ENCODE measurements around the gene PXDN.
"Not testable (repeated sequence)": the region's sequence is repeated elsewhere in the genome, so short reads cannot be mapped to it uniquely, and the experiment has no call there.

PXDN gene

DNA sequence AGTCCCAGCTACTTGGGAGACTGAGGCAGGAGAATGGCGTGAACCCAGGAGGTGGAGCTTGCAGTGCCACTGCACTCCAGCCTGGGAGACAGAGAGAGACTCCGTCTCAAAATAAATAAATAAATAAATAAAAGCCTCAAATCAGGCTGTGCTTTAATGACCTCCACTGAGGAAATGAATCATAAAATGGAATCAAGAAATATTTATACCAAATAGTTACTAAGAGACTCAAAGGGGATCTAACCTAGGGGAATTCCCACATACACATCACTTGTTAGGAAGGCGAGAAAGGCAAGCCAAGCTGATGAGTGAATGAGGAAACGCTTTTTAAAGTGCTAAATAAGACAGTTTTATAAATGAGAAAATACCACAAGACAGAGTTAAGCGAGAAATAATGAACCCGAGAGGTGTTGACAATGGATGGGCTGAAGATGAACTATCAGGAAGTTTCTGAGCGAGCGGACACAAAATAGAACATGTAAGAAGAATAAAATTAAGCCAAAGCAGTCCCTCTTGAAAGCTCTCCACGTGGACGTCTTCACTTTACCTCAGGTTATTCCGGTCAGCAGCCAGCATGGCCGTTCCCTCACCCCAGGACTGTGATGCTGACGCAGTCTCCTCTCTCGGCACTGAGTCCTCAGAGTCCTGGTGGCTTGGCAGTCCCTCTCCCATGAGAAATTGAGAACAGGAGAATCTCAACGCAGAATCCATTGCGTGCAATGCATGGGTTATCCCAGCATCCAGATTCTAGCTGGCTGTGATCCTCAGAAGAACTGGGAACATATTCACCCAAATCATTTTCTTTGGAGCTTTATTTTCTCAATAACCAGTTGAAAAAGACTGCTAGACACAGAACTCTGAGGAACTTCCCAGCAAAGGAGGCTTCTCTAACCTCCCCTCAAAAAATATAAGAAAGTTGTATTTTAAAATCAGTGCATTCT lies 22.3 kb downstream of the PXDN start:
- peak; percentile 97 for DNase-seq

DNA sequence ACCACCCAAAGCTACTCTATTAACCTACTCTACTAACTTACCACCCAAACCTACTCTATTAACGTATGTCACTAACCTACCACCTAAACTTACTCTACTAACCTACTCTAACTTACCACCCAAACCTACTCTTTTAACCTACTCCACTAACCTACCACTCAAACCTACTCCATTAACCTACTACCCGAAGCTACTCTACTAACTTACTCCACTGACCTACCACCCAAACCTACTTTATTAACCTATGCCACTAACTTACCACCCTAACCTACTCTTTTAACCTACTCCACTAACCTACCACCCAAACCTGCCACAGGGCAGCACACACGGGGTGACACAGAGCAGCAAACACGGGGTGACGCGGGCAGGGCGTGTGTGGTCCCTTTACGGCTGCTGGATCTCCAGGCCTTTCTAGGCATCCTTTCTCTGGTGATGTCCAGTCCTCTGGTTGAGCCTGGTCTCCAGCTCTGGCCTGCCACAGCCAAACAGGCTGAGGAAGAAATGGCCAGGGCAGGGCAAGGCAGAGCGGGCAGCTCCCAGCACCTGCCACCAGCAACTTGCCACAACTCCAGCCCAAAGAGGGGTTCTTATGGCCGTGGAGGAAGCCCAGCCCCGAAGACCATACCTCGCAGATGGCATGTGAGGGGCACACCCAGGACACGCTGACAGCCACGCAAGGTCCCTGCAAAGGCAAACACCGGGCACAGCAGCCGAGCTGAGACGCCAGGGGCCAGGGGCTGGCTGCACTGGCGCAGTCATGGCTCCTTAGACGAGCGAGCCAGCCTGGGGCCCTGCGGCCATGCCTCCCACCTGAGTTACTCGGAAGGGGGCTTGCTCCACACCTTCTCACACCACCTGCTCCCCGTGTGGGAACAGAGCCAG lies 25.7 kb downstream of the PXDN start:
- no peak for DNase-seq

- no peak for DNase-seq
Observed at GRCh38 chr2:1717113-1717512, 27.2 kb downstream of the PXDN start.

GRCh38 chr2:1716441-1716840 lies 27.9 kb downstream of the PXDN start:
- no peak for DNase-seq

DNA sequence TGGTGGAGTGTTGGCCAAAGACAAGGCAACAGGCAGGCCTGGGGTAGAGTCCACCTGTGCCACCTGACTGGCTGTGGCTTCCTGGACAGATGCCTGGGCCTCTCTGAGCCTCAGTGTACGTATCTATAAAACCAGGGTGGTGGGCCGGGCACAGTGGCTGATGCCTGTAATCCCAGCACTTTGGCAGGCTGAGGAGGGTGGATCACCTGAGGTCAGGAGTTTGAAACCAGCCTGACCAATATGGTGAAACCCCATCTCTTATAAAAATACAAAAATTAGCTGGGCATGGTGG lies 28.4 kb downstream of the PXDN start:
- DNase-seq, result not testable (repeated sequence)

DNA sequence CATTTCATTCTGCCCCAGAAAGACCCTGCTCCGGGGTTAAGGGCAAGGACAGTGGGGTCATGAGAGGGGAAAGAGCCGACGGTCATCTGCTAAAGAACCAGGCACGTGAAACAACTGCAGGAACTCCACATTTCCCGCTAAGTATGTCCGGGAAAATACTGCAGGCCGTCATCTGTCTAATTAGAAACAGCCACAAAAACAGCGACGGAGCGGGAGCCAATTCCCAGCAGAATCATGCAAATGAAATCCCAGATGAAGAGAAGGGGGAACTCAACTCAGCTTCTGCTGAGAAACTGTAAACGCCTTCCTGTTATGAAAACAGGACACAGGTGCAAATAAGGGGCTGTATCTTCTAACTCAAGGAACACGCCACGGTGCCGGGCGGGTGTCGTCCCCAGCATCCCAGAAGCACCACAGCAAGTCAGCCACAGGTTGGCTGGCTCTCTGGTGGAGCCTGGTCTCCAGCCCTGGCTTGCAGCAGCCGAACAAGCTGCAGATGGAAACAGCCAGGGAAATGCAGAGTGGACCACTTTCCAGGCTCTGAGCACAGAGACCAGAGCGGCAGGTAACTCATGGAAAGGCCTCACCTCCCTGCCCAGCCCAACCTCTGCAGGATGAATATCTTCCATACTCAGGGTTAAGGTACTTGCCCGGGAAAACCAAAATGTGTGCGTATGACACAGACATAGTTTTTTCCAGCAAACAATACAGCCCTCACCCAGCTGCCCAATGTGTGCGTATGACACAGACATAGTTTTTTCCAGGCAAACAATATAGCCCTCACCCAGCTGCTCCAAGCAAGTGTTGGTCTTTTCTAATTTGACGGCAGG lies 28.9 kb downstream of the PXDN start:
- DNase-seq, result no peak

GRCh38 chr2:1714291-1715064 lies 29.8 kb downstream of the PXDN start:
- DNase-seq, result no peak

- no peak for DNase-seq
Observed at GRCh38 chr2:1713839-1714236, 30.5 kb downstream of the PXDN start.

GRCh38 chr2:1713142-1713838 lies 31.0 kb downstream of the PXDN start:
- no peak for DNase-seq

DNA sequence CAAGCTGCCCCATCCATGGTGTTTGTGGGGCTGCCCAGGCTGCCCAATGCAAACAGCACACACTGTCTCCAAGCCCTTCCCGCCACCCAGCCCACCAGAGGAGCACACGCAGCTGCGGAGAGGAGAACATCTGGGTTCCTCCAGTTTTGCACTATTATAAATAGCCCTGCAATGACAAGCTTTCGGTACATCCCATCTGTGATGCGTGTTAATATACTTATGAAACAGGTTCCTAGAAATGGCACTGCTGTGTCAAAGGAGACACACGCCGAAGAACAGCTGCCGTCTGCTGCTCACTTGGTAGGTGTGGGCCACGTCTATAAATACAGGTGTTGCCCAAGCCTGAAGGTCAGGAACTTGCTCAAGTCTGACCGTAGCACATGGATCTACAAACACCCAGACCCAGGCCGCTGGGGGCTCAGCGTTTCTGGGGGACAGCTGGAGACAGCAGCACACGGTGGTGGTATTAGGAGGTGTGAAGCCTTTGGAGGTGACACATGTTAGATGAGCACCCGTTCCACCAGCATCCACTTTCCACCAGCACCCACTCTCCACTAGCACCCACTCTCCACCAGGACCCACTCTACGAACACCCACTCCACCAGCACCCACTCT lies 34.3 kb downstream of the PXDN start:
- DNase-seq, result no peak

DNA sequence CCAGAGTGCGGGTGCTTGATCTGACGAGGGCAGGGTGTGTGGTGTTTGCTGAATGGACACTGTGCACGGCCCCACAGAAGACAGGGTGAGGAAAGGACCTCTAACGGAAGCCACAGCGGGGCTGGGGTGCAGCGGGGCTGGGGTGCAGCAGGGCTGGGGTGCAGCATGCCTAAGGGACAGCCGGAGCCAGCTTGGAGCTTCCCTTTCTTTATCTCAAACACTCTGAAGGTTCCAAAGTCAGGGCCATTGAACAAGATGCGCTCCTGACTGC lies 35.0 kb downstream of the PXDN start:
- DNase-seq, result no peak

- DNase-seq, result no peak
Observed at GRCh38 chr2:1708476-1709334, 35.6 kb downstream of the PXDN start.

DNA sequence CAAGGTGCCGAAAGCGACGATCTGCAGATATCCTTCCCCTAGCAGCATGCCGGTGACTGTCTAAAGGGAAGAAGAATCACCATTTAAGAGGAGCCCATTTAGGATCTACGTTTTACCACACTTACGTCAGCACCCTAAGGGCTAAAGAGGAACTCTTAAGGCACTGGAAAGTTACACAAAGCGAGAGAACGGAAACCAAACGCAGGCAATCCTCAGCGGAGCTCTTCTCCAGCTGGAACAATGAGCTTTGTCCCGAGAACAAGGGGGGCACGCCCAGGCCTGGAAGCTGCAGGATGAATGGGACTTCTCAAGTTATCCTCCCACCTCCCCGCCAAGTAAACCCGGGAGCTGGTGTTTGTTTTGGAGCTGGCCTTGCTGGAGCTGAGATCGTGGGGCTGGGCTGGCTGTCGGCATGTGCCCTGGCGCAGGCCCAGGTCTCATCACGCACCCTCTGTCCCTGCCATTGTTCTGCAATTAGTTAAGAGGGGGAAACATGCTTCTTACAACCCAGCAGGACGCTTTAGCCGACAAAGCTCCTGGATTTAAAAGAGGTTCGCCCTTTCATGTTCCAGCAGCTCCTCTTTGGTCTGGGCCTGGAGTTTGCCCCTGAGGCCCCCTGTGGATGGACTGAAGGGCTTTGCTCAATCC lies 36.4 kb downstream of the PXDN start:
- DNase-seq, result no peak

DNA sequence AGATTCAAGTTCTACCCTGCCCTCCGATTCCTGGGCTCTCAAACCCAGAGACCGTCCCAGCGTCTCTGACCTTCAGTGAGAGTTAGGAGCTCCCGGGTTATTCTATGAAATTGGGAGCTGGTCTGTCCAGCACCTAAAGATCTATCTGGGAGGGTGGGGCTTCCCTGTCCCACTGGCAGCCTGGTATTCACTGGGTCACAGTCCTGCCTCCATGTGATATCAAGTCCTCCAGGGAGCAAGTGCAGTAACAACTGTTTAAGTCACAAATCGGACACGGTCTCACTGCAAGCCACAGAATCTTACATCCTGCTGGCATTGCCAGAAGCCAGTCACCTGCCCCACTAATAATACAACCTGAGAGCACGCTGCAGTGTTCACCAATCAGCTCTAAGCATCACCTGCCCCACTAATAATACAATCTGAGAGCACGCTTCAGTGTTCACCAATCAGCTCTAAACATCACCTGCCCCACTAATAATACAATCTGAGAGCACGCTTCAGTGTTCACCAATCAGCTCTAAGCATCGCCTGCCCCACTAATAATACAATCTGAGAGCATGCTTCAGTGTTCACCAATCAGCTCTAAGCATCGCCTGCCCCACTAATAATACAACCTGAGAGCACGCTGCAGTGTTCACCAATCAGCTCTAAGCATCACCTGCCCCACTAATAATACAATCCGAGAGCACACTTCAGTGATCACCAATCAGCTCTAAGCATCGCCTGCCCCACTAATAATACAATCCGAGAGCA lies 38.0 kb downstream of the PXDN start:
- DNase-seq, result not testable (repeated sequence)

DNA sequence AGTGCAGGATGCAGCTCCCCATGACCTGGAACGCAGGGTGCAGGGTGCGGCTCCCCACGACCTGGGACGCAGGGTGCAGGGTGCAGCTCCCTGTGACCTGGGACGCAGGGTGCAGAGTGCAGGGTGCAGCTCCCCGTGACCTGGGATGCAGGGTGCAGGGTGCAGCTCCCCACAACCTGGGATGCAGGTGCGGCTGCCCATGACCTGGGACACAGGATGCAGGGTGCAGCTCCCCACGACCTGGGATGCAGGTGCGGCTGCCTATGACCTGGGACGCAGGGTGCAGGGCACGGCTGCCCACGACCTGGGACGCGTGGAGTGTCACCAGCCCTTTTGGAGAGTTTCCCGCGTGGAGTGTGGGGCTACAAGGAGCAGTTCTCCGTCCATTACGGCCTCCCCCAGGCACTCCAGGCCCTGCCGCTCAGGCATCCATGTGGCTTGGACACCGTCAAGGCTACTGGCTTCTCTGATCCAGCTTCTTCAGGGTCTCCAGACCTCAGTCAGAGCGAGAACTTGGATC lies 38.7 kb downstream of the PXDN start:
- no peak for DNase-seq

DNA sequence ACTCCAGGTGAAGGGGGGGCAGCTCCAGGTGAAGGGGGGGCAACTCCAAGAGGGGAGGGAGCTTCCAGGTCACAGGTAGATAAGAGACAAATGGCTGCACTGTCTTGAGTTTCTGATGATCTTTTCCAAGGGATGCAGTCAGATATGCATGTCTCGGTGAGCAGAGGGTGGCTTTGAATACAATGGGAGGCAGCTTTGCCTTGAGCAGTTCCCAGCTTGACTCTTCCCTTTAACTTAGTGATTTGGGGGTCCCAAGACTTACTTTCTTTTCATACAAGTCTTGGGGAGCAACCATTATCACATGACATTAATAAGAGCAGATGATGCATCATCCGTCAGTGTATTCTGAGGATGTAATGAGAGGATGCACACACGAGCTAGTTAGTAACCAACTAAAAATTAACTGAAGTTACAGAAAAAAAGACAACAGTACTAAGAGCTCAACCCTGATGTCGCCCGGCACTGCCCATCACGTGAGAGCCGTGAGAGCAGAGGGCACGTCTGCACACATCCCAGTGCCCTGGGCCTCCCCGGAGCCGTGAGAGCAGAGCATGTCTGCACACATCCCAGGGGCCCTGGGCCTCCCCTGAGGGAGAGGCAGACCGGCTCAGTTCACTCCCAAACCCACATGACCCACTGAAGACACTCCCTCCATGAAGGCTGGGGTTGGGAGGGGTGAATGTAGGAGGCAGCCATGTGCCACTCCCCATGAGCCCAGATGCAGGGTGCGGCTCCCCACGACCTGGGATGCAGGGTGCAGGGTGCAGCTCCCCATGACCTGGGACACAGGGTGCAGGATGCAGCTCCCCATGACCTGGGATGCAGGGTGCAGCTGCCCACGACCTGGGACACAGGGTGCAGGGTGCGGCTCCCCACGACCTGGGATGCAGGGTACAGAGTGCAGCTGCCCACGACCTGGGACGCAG lies 39.4 kb downstream of the PXDN start:
- no peak for DNase-seq

DNA sequence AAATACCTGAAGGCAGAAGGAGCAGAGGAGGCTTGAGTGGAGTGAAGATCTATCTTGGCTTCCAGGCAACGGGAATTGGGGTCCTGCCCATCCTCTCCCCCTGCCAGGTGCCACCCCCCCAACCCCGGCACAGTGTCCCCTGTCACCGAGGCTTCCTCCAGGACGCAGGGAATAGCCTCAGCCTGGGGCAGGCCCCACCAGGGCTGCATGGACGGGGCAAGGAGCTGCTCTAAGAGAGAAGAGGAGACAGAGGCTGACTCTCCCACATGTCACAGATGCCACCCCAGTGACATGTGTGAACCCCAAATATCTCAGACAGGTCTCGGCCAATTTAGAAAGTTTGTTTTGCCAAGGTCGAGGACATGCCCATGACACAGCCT lies 42.1 kb downstream of the PXDN start:
- no peak for DNase-seq

Measured in kidney glomerular epithelial cell (primary cell).